ENCODE measurements around the gene DVL2.
"Not testable (repeated sequence)": the region's sequence is repeated elsewhere in the genome, so short reads cannot be mapped to it uniquely, and the experiment has no call there.

DVL2 gene

DNA sequence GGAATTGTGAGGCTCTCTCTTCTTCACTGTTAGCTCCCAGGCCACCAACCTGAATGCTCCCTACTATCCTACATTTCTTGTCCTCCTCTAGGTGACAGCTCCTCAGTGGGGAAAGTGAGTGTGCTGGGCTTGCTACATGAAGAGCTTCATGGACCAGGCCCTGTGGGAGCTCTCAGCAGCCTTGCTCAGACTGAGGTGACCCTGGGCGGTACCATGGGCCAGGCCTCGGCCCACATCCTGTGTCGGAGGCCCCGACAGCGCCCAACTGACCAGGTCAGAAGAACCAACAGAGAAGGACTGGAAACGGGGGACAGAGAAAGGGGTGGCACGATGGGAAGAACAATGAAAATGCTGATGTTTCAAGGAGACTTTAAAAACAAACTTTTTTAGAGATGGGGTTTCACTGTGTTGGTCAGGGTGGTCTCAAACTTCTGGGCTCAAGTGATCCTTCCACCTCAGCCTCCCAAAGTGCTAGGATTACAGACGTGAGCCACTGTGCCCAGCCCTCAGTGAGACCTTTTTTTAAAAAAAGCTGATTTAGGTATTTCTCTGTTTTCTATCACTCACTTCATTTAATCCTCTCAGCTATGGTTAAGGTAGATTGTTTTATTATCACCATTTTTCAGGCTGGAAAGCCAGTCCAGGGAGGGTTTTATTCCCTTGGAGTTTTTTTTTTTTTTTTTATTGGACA, 22.6 kb upstream of the DVL2 start:
- DNase-seq (ENCODE audit: low read depth in 2 of 2): no peak

DNA sequence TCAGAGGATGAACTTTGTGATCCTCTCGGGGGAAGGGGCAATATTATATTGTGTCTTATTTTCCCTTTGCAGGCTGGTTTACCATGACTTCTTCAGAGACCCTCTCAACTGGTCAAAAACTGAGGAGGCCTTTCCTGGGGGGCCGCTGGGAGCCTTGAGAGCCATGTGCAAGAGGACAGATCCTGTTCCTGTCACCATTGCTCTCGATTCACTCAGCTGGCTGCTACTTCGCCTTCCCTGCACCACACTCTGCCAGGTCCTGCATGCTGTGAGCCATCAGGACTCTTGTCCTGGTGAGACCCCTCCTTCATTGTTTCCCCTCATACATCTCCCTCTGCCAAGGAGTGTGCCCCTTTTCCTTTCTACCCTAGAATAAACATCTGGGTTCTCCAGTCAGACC, 20.2 kb upstream of the DVL2 start:
- no peak for DNase-seq (ENCODE audit: low read depth in 2 of 2)

GRCh38 chr17:7253082-7253481, 18.8 kb upstream of the DVL2 start:
- no peak for DNase-seq (ENCODE audit: low read depth in 2 of 2)

GRCh38 chr17:7252176-7253043, 18.1 kb upstream of the DVL2 start, which contains the start of gene ELP5:
ELP5 (plus strand) TSS chr17:7252215; CDS start chr17:7252551, 336 bp downstream.
- peak; percentile 69 to 73 for DNase-seq (ENCODE audit: low read depth in 2 of 2)

- DNase-seq (ENCODE audit: low read depth in 2 of 2): peak; percentile 97 to 99
Observed at GRCh38 chr17:7251661-7252175, 17.4 kb upstream of the DVL2 start, which contains the start of gene CTDNEP1. CTDNEP1 (minus strand) TSS chr17:7251734; CDS start chr17:7251296, 438 bp downstream.

GRCh38 chr17:7250695-7251627, 16.6 kb upstream of the DVL2 start:
- no peak for DNase-seq (ENCODE audit: low read depth in 2 of 2)

DNA sequence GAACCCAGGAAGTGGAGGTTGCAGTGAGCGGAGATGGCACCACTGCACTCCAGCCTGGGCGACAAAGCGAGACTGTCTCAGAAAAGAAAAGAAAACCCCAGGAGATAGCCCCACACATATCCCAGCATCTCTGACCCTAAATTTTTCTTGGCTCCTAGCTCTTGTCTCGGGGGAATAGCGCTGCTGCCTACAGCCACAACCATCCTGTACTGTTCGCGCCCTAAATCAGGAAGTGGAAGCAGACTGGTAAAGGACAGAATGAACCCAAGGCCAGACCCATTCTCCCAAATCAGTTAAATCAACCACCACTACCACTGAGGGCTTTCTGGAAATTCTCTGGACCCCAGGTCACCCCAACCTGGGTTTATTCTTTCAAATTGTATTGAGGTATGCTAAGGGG, 15.5 kb upstream of the DVL2 start:
- no peak for DNase-seq (ENCODE audit: low read depth in 2 of 2)

DNA sequence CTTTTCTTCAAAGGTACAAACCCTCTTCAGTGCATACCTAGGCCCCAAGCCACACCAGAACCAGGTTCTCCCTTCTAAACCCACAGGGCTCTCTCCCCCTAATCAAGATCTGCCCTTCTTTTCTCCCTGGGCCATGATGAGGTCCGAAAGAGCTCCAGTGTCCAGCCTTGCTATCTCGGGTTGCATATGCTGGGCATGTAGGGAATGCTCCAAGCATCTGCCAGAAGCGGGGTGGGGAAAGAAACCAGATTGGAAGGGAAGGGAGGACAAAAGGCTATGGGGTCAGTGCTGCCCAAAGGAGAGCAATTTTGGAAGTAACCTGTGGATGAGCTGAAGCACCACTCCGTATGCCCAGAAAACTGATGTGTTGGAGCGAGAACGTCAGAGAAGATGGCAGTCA, 14.9 kb upstream of the DVL2 start:
- DNase-seq (ENCODE audit: low read depth in 2 of 2): no peak

- no peak for DNase-seq (ENCODE audit: low read depth in 2 of 2)
Observed at GRCh38 chr17:7248796-7249195, 14.5 kb upstream of the DVL2 start.

DNA sequence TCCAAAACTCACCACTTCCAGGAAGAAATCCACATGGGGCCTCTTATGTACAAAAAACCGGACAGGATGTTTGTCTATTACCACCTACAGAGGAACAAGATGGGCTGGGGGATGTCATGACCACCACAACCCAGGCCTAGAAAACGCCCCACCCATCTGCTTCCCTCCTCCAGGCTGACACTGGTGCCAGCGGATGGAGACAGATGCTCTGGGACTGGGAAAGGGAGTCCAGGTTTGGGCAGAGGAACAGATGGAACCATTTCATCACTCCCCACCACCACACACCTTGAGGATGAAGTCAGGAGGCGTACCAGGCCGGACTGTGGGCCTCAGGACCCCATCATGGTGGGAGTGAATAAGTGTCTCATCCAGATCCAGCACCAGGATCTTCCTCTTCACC, 12.5 kb upstream of the DVL2 start:
- no peak for DNase-seq (ENCODE audit: low read depth in 2 of 2)

- DNase-seq (ENCODE audit: low read depth in 2 of 2): not testable (repeated sequence)
Observed at GRCh38 chr17:7243838-7244237, 9.5 kb upstream of the DVL2 start.

- DNase-seq (ENCODE audit: low read depth in 2 of 2): no peak
Observed at GRCh38 chr17:7243453-7243729, 9.1 kb upstream of the DVL2 start.

- DNase-seq (ENCODE audit: low read depth in 2 of 2): peak; percentile 85
Observed at GRCh38 chr17:7242717-7243452, 8.6 kb upstream of the DVL2 start.

- peak; percentile 83 to 90 for DNase-seq (ENCODE audit: low read depth in 2 of 2)
Observed at GRCh38 chr17:7241783-7242716, 7.7 kb upstream of the DVL2 start, which contains the start of gene GABARAP. GABARAP (minus strand) TSS chr17:7242449; CDS start chr17:7242330, 119 bp downstream.

DNA sequence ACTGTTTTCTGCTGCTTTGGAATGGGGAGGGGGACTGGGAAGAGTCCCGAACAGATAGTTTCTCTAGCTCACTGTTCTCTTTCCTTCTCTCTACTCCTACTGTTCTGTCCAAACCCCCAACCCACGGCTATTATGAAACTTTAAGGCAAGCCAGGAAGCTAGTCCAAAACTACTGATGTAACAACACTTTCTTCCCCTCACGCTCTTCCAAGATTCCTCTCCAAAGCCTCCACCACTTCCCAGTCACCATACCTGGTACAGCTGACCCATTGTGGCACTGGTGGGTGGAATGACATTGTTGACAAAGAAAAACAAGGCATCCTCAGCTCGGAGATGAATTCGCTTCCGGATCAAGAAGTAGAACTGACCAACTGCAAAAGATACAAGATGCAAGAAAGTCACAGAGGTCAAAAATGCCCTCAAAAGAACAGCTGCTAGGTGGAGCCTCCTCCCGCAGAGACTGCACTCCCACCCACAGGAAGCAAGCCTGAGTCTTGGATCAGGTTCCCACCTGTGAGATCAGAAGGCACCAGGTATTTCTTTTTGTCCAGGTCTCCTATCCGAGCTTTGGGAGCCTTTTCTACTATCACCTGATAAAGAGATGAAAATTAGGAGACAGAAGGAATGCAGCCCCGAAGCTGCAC, 6.9 kb upstream of the DVL2 start:
- no peak for DNase-seq (ENCODE audit: low read depth in 2 of 2)

DNA sequence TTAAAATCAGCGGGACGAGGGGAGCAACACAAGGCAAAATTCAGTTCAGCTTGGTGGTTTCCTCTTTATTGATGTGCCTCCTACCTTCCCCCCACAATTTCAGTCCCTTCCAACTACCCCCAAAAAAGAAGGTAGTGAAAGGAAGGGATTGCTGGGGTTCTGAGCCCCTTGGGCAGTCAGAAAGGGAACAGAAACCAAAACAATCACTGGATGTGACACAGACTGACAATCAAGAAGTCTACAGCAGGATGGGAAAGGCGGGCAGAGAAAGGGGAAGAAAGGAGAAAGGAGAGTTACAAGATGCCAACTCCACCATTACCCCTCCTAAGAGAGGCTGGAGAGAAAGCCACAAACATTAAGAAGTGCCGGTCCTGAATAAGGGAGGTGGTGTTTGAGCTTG, 6.1 kb upstream of the DVL2 start:
- DNase-seq (ENCODE audit: low read depth in 2 of 2): no peak

DNA sequence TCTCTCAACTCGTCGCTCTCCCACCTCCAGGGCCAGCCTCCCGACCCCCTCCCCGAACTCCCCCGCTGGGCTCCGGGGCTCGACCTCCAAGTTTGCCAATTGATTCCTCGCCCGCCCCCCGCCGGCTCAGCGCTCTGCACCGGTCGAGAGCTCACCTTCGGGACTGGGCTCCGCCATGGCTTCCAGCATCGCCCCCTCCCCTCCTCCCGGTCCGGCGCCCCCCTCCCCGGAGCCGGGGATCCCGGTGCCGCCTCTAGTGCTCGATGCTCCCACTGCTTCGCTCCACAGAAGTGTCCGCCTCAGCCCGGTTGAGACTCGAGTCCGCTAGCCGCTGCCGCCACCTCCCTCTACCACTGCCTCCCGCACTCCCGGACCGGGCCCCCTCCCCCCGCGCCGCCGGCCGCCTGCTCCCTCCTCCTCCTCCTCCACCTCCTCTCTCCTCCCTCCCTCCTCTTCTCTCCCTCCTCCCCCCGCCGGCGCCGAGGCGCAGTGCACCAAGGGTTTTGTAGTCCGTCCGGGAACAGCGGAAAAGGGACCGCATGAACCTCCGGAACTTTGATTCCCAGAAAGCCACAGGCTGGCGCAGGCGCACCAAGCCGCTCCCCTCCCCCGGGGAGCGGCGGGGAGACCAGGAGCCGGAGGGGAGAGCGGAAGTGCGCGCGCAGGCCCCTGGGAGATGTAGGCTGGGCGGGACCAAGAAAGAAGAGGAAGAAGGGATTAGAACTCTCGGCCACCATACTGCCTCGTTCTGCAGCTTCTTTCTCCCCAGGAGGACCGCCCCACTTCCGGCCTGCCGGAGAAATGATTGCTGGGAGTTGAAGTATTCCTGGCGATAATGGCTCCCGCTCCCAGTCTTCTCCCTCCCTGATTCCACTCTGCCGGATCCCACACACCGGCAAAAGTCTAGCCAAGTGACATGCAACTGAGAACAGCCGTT, 5.0 kb upstream of the DVL2 start, which contains the start of gene PHF23:
TSS of gene PHF23 (minus strand) at position 367 of the 937 bp plus-strand sequence. CDS start at position 189, 178 bp downstream.
- DNase-seq (ENCODE audit: low read depth in 2 of 2): peak; percentile 96 to 97
